A549 (cell line): Measurements from ENCODE around the gene CUTA. TPM values are rescaled to one million over a fixed set of nuclear protein-coding genes. Genes with fewer than 3 reads are reported as not detected.
"Not testable (repeated sequence)": the region's sequence is repeated elsewhere in the genome, so short reads cannot be mapped to it uniquely, and the experiment has no call there.

ENCODE experiments used
- ATAC-seq, 2 experiments: fragments of 200-7000 bp in 1 of 2; fragments of >200 bp in 1 of 2; cut with Nextera tagmentation in 1 of 2; cut with Tn5 transposase in 1 of 2; 3 replicates each; pipeline versions ENCODE4 v1.8.0 to v1.9.1; 2018 to 2020; ENCODE audit warnings: mild to moderate bottlenecking in 1 of 2, moderate library complexity in 1 of 2
- CTCF ChIA-PET: fragments of 300-600 bp; sonication (Branson Sonifier 250); formaldehyde crosslinking; extraction: SDS; loops from one replicate; lab custom pipeline; 2021; ENCODE audit warnings: antibody characterized with exemption, inconsistent platforms; lab: Yijun Ruan, JAX
- POLR2A ChIA-PET: fragments of 350-600 bp; formaldehyde crosslinking; extraction: SDS; loops from one replicate; lab custom pipeline; 2021; ENCODE audit warnings: antibody characterized with exemption, inconsistent platforms; lab: Yijun Ruan, JAX
- DNase-seq, 2 experiments: peaks; one replicate each; pipeline versions ENCODE4 v3.0.0 to v3.0.0-alpha.2; 2011 to 2016; ENCODE audit warnings: low read depth in 1 of 2, low spot score in 1 of 2
- FAIRE-seq: peaks from 2 replicates; lab custom pipeline; 2011; peaks lifted over from hg19 to GRCh38; lab: Jason Lieb, UNC
- H3K27ac ChIP-seq, 2 experiments: fragments of >200 bp; sonication (Bioruptor Twin); formaldehyde crosslinking; 3 replicates each; pipeline ENCODE4 v1.5.1; 2016 to 2017
- H3K4me1 ChIP-seq: fragments of >200 bp; sonication (Bioruptor Twin); formaldehyde crosslinking; 3 replicates; pipeline ENCODE4 v1.6.1; 2016
- H3K4me2 ChIP-seq: fragments of >200 bp; sonication (Bioruptor Twin); formaldehyde crosslinking; 3 replicates; pipeline ENCODE4 v1.6.1; 2016
- H3K4me3 ChIP-seq: fragments of >200 bp; sonication (Bioruptor Twin); formaldehyde crosslinking; 3 replicates; pipeline ENCODE4 v1.5.1; 2016
- H3K9me3 ChIP-seq: fragments of >200 bp; sonication (Bioruptor Twin); formaldehyde crosslinking; 3 replicates; pipeline ENCODE4 v1.6.1; 2016
- CBX2 ChIP-seq: fragments of 200-600 bp; sonication (generic); IDR thresholded peaks from 2 replicates; pipeline ENCODE4 v1.6.1; 2016; ENCODE audit warnings: low read depth, mild to moderate bottlenecking, borderline replicate concordance
- CBX8 ChIP-seq: fragments of 200-600 bp; sonication (generic); IDR thresholded peaks from 2 replicates; pipeline ENCODE4 v1.6.1; 2016
- CEBPB ChIP-seq, 2 experiments: fragments of >200 bp in 1 of 2; sonication (Bioruptor Twin) in 1 of 2; formaldehyde crosslinking in 1 of 2; IDR thresholded peaks; 2 replicates each; pipeline ENCODE4 v1.6.1; 2012 to 2016
- CHD4 ChIP-seq: fragments of 200-600 bp; sonication (generic); IDR thresholded peaks from 2 replicates; pipeline ENCODE4 v1.6.1; 2016; ENCODE audit warnings: antibody characterized with exemption, mild to moderate bottlenecking, borderline replicate concordance
- EHF ChIP-seq: fragments of 250-450 bp; sonication (Bioruptor Pico); IDR thresholded peaks from 2 replicates; pipeline ENCODE4 v1.5.0; 2020; ENCODE audit warnings: mild to moderate bottlenecking
- EHMT2 ChIP-seq: fragments of 200-600 bp; sonication (generic); IDR thresholded peaks from 2 replicates; pipeline ENCODE4 v1.6.1; 2016; ENCODE audit warnings: antibody characterized with exemption, low read depth, mild to moderate bottlenecking, moderate library complexity
- EP300 ChIP-seq, 2 experiments: fragments of >200 bp; sonication (Bioruptor Twin); formaldehyde crosslinking; IDR thresholded peaks; 2 replicates in 1 of 2; 3 replicates in 1 of 2; pipeline ENCODE4 v1.6.1; 2016 to 2017
- FOSB ChIP-seq: fragments of 250-450 bp; sonication (Bioruptor Pico); IDR thresholded peaks from 2 replicates; pipeline ENCODE4 v1.5.0; 2020; ENCODE audit warnings: mild to moderate bottlenecking, moderate library complexity
- FOSL2 ChIP-seq, 2 experiments: fragments of 450-650 bp in 1 of 2; fragments of >200 bp in 1 of 2; sonication (Bioruptor Twin) in 1 of 2; formaldehyde crosslinking; IDR thresholded peaks; 2 replicates each; pipeline versions ENCODE4 v1.5.0 to v1.6.1; 2016 to 2020; ENCODE audit warnings: mild to moderate bottlenecking in 1 of 2, moderate library complexity in 1 of 2
- FOXS1 ChIP-seq: fragments of 250-450 bp; sonication (Bioruptor Pico); IDR thresholded peaks from 2 replicates; pipeline ENCODE4 v1.5.0; 2020; ENCODE audit warnings: mild to moderate bottlenecking, moderate library complexity
- HOXB5 ChIP-seq: fragments of 250-450 bp; sonication (Bioruptor Pico); IDR thresholded peaks from 2 replicates; pipeline ENCODE4 v1.5.0; 2020; ENCODE audit warnings: mild to moderate bottlenecking, moderate library complexity
- NPAS2 ChIP-seq: fragments of 250-450 bp; sonication (Bioruptor Pico); IDR thresholded peaks from 2 replicates; pipeline ENCODE4 v1.8.0; 2022; ENCODE audit warnings: mild to moderate bottlenecking, moderate library complexity, borderline replicate concordance
- POLR2A ChIP-seq: IDR thresholded peaks from 2 replicates; pipeline ENCODE4 v1.6.1; 2012; ENCODE audit warnings: mild to moderate bottlenecking, low read length
- POLR2AphosphoS2 ChIP-seq: conservative IDR thresholded peaks from 2 replicates; pipeline ENCODE4 v1.6.1; 2012; ENCODE audit warnings: low read length, improper control_type of control experiment, inconsistent platforms
- RCOR1 ChIP-seq: fragments of 150-350 bp; IDR thresholded peaks from 2 replicates; pipeline ENCODE4 v1.6.1; 2014; ENCODE audit warnings: antibody characterized with exemption, low read length, low read depth
- TP53 ChIP-seq: fragments of 250-450 bp; sonication (Bioruptor Pico); IDR thresholded peaks from 2 replicates; pipeline ENCODE4 v1.5.0; 2021; ENCODE audit warnings: mild to moderate bottlenecking, moderate library complexity
- WGBS: methylation state at CpG from one replicate; pipeline ENCODE4 v1.1.6; 2017; ENCODE audit errors: missing lambda C conversion rate; 5-methylcytosine and 5-hydroxymethylcytosine counted together
- polyA plus RNA-seq, 4 experiments: library from polyadenylated mRNA; depleted of rRNA in 3 of 4; stranded (reverse); fragments of >200 nt; fragmentation: RNase III in 1 of 4; extraction: RNeasy Plus Mini Kit Qiagen cat#74134 plus additional on column Dnase treatment in 1 of 4; gene quantifications; 2 replicates in 3 of 4; 3 replicates in 1 of 4; pipeline ENCODE4 v1.2.3, GENCODE V29; 2011 to 2017
- TF ChIP-seq, protein P1 (sequence below): fragments of >200 bp; sonication (Bioruptor Twin); formaldehyde crosslinking; IDR thresholded peaks from 2 replicates; pipeline ENCODE4 v1.6.1; 2016
- TF ChIP-seq, protein P2 (sequence below): fragments of 250-450 bp; sonication (Bioruptor Pico); IDR thresholded peaks from 2 replicates; pipeline ENCODE4 v1.5.0; 2021; ENCODE audit warnings: mild to moderate bottlenecking, moderate library complexity, borderline replicate concordance
- TF ChIP-seq, protein P3 (sequence below): IDR thresholded peaks from 2 replicates; pipeline ENCODE4 v1.6.1; 2012
- TF ChIP-seq, protein P4 (sequence below): fragments of >200 bp; sonication (Bioruptor Twin); formaldehyde crosslinking; IDR thresholded peaks from 3 replicates; pipeline ENCODE4 v1.6.1; 2016
- TF ChIP-seq, protein P5 (sequence below): IDR thresholded peaks from 2 replicates; pipeline ENCODE4 v1.6.1; 2012
- TF ChIP-seq, protein P6 (sequence below): fragments of 450-650 bp; IDR thresholded peaks from 2 replicates; pipeline ENCODE4 v1.6.1; 2014; ENCODE audit warnings: antibody characterized with exemption

The CUTA gene
- polyA plus RNA-seq, 2 of the 4 experiments (the other 2 are of a cell fraction): 98.9 to 175 TPM

DNA sequence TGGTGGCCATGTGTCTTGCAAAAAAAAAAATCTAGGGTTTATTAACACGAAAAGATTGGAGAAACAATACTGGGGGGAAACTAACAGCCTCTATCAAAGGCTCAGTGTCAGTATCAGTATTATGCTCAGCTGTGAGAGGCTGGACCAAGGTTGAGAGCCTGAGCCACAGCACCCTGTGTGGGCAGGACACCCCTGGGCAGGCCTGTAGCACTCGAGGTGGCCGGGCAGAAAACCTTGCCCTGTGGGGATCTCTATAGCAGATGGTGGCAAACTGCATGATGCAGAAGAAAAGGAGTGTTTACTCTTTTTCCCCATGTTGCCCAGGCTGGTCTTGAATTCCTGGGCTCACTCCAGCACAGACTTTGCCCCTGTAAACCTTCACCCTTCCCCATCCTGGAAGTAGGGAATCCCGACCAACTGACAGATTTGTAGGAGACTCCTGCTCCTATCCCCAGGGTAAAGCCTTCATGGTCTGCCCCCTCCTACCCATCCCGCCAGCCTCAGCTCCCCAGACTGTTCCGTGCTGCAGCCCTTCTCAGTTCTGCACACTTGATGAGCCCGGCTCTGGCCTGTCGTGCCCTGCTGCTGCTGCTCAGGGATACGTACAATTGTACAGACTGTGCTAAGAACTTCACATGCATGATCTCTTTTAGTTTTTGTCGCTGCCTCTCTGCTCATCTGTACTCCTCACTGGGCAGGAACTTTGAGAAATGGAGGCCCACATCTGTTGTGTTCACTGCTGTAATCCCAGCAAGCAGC is 34.3 kb downstream of the CUTA start:
- no peak for DNase-seq
- Histone ChIP-seq H3K4me1 (no peaks in the 10 kb centered on the region), H3K27ac (no peak overlapping the region), H3K4me2 (no peak overlapping the region), H3K4me3 (no peak overlapping the region), H3K9me3 (no peaks in the 10 kb centered on the region)
- CTCF ChIA-PET: interaction anchor here (0.6 to 4.6 kb wide), 12 partner anchors 9 to 247 kb away, joined by 3 to 21 read pairs (median 3); no protein-coding TSS in a partner anchor
- WGBS: 52% methylated on average over 10 of the region's 10 CpGs
- POLR2A ChIA-PET: no interaction called here
- peak in 1 of 2 experiments; percentile 27; a peak in 2 of 6 replicates for ATAC-seq
- no peak for FAIRE-seq
- TF ChIP-seq NPAS2 (CRISPR knock-in tag) (no peak), CBX2 (no peak), EP300 (IDR thresholded peaks at IDR 0.05) (no peak)

DNA sequence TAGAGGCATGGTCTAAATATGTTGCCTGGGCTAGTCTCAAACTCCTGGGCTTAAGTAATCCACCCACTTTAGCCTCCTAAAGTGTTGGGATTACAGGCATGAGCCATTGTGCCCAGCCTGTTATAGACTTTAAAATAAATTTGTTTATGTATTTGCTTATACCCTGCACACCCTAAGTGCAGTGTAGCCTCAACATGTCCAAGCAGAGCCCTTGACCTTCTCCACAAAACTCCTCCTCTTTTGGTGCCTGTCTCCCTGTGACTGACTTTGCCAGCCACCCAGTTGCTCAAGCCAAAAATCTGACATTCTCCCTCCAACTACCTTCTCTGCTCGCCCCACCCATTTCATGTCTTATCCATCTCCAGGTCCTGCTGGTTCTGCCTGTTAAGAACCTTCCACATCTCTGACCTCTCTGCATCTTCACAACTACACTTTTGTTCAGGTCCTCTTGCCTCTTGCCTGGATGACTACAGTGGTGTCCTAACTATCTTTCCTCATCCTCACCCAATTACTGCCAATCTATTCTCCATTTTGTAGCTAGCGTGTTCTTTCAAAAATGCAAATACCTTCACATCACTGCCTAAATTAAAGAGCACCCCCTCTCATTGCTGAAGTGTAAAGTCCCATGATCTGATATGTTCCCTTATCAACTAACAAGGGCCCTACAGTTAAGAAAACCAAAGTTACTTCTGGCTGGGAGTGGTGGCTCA is 37.5 kb downstream of the CUTA start:
- DNase-seq (no peak), FAIRE-seq (no peak), ATAC-seq (no peak)
- Histone ChIP-seq H3K4me3 (no peak overlapping the region), H3K4me2 (no peak overlapping the region), H3K9me3 (no peaks in the 10 kb centered on the region), H3K4me1 (peaks cover 7% of the 10 kb centered on the region; the same call in 2 of the 3 replicates), H3K27ac (no peak overlapping the region)
- ChIA-PET POLR2A (no interaction called here), CTCF (interaction anchor here (0.9 kb wide), 1 partner anchor 82 kb away, joined by 3 read pairs; no protein-coding TSS in a partner anchor)
- TF ChIP-seq CBX2: no peak
- TF ChIP-seq, protein P1, sequence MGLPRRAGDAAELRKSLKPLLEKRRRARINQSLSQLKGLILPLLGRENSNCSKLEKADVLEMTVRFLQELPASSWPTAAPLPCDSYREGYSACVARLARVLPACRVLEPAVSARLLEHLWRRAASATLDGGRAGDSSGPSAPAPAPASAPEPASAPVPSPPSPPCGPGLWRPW: no peak
- TF ChIP-seq, protein P2, sequence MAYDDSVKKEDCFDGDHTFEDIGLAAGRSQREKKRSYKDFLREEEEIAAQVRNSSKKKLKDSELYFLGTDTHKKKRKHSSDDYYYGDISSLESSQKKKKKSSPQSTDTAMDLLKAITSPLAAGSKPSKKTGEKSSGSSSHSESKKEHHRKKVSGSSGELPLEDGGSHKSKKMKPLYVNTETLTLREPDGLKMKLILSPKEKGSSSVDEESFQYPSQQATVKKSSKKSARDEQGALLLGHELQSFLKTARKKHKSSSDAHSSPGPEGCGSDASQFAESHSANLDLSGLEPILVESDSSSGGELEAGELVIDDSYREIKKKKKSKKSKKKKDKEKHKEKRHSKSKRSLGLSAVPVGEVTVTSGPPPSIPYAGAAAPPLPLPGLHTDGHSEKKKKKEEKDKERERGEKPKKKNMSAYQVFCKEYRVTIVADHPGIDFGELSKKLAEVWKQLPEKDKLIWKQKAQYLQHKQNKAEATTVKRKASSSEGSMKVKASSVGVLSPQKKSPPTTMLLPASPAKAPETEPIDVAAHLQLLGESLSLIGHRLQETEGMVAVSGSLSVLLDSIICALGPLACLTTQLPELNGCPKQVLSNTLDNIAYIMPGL (CRISPR knock-in tag): no peak
- TF ChIP-seq, protein P3, sequence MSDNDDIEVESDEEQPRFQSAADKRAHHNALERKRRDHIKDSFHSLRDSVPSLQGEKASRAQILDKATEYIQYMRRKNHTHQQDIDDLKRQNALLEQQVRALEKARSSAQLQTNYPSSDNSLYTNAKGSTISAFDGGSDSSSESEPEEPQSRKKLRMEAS: no peak
- WGBS: 76% methylated on average over 2 of the region's 2 CpGs

DNA sequence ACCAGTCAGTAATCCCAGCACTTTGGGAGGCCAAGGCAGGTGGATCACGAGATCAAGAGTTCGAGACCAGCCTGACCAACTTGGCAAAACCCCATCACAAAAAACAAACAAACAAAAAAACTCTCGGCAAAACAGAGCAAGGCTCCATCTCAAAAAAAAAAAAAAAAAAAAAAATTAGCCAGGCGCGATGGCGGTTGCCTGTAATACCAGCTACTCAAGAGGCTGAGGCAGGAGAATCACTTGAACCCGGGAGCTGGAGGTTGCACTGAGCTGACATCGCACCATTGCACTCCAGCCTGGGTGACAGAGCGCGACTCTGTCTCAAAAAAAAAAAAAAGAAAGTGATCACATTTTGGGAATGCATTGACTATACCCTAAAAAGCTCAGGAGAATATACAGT is 38.7 kb downstream of the CUTA start:
- FAIRE-seq, POLR2A ChIA-PET, H3K9me3 ChIP-seq, H3K4me3 ChIP-seq, H3K4me2 ChIP-seq, DNase-seq, ATAC-seq, H3K27ac ChIP-seq: not testable (repeated sequence)
- CTCF ChIA-PET: interaction anchor here (0.6 kb wide), 1 partner anchor 46 kb away, joined by 3 read pairs; no protein-coding TSS in a partner anchor
- 91% methylated on average over 10 of the region's 10 CpGs for WGBS
- peaks cover 18% of the 10 kb centered on the region; the same call in 2 of the 3 replicates for H3K4me1 ChIP-seq

DNA sequence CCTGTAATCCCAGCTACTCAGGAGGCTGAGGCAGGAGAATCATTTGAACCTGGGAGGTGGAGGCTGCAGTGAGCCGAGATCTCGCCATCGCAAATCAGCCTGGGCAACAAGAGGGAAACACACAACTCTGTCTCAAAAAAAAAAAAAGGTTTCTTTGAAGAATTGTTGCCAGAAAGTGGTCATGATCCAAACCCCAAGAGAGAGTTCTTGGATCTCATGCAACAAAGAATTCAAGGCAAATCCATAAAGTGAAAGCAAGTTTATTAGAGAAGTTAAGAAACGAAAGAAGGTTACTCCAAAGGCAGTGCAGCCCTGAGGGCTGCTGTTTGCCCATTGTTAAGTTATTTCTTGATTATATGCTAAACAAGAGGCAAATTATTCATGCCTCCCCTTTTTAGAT is 40.7 kb downstream of the CUTA start:
- POLR2A ChIA-PET: no interaction called here
- TF ChIP-seq FOXS1 (CRISPR knock-in tag): no peak
- no peak for TF ChIP-seq FOSB (CRISPR knock-in tag)
- TF ChIP-seq, protein P4, sequence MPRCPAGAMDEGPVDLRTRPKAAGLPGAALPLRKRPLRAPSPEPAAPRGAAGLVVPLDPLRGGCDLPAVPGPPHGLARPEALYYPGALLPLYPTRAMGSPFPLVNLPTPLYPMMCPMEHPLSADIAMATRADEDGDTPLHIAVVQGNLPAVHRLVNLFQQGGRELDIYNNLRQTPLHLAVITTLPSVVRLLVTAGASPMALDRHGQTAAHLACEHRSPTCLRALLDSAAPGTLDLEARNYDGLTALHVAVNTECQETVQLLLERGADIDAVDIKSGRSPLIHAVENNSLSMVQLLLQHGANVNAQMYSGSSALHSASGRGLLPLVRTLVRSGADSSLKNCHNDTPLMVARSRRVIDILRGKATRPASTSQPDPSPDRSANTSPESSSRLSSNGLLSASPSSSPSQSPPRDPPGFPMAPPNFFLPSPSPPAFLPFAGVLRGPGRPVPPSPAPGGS: no peak
- no peak for TF ChIP-seq CBX8
- no peak for TF ChIP-seq NPAS2 (CRISPR knock-in tag)
- TF ChIP-seq, protein P5, sequence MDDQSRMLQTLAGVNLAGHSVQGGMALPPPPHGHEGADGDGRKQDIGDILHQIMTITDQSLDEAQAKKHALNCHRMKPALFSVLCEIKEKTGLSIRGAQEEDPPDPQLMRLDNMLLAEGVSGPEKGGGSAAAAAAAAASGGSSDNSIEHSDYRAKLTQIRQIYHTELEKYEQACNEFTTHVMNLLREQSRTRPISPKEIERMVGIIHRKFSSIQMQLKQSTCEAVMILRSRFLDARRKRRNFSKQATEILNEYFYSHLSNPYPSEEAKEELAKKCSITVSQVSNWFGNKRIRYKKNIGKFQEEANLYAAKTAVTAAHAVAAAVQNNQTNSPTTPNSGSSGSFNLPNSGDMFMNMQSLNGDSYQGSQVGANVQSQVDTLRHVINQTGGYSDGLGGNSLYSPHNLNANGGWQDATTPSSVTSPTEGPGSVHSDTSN: no peak
- no peak for TF ChIP-seq CEBPB (IDR thresholded peaks at IDR 0.05)
- TF ChIP-seq POLR2A: no peak
- TF ChIP-seq, protein P6, sequence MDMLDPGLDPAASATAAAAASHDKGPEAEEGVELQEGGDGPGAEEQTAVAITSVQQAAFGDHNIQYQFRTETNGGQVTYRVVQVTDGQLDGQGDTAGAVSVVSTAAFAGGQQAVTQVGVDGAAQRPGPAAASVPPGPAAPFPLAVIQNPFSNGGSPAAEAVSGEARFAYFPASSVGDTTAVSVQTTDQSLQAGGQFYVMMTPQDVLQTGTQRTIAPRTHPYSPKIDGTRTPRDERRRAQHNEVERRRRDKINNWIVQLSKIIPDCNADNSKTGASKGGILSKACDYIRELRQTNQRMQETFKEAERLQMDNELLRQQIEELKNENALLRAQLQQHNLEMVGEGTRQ: no peak
- no peak for TF ChIP-seq CHD4
- no peak for TF ChIP-seq TP53 (CRISPR knock-in tag)
- no peak for TF ChIP-seq EHF (CRISPR knock-in tag)
- TF ChIP-seq RCOR1: no peak
- TF ChIP-seq HOXB5: no peak
- no peak for TF ChIP-seq EHMT2
- TF ChIP-seq CBX2: no peak
- no peak for TF ChIP-seq FOSL2 (IDR thresholded peaks at IDR 0.05)
- TF ChIP-seq FOSL2 (CRISPR knock-in tag; IDR thresholded peaks at IDR 0.05): no peak
- TF ChIP-seq POLR2AphosphoS2: no peak
- TF ChIP-seq, all 56 proteins: peak for 0

More for the DNA sequence above, 40.7 kb downstream of the CUTA start:
- no peak overlapping the region for H3K4me2 ChIP-seq
- no peaks in the 10 kb centered on the region for H3K9me3 ChIP-seq
- 95% methylated on average over 4 of the region's 4 CpGs for WGBS
- FAIRE-seq (no peak), DNase-seq (no peak), ATAC-seq (no peak)
- CTCF ChIA-PET: interaction anchor here (1.3 to 1.6 kb wide), 2 partner anchors 14 to 49 kb away, joined by 3 read pairs; no protein-coding TSS in a partner anchor
- no peak overlapping the region for H3K27ac ChIP-seq
- no peak overlapping the region for H3K4me3 ChIP-seq
- H3K4me1 ChIP-seq: peaks cover 18% of the 10 kb centered on the region; the same call in 2 of the 3 replicates
